Hepatocyte (in vitro differentiated cells): ENCODE measurements around the gene SPOCK3. TPM values are rescaled to one million over a fixed set of nuclear protein-coding genes. Genes with fewer than 3 reads are reported as not detected.

Source experiments
- DNase-seq: peaks from one replicate; pipeline ENCODE4 v3.0.0-alpha.2; 2016; ENCODE audit warnings: low spot score
- H2AFZ ChIP-seq: fragments of 200-600 bp; sonication (generic); 2 replicates; pipeline ENCODE4 v1.6.0; 2016; ENCODE audit warnings: antibody characterized with exemption, mild to moderate bottlenecking
- H3K27ac ChIP-seq: fragments of 200-600 bp; sonication (generic); 2 replicates; pipeline ENCODE4 v1.5.1; 2016; ENCODE audit warnings: mild to moderate bottlenecking
- H3K27me3 ChIP-seq: fragments of 200-600 bp; sonication (generic); 2 replicates; pipeline ENCODE4 v1.6.1; 2016
- H3K36me3 ChIP-seq: fragments of 200-600 bp; sonication (generic); replicated peaks from 2 replicates; pipeline ENCODE4 v1.5.1; 2016; ENCODE audit warnings: low read depth; ENCODE audit not compliant: insufficient read depth
- H3K4me1 ChIP-seq: fragments of 200-600 bp; sonication (generic); 2 replicates; pipeline ENCODE4 v1.5.1; 2016; ENCODE audit warnings: mild to moderate bottlenecking, moderate library complexity; ENCODE audit not compliant: insufficient read depth
- H3K4me2 ChIP-seq: fragments of 200-600 bp; sonication (generic); 2 replicates; pipeline ENCODE4 v1.6.0; 2016
- H3K4me3 ChIP-seq: fragments of 200-600 bp; sonication (generic); 2 replicates; pipeline ENCODE4 v1.5.1; 2016; ENCODE audit warnings: mild to moderate bottlenecking
- H3K79me2 ChIP-seq: fragments of 200-600 bp; sonication (generic); 2 replicates; pipeline ENCODE4 v1.6.0; 2017; ENCODE audit warnings: mild to moderate bottlenecking
- H3K9me2 ChIP-seq: fragments of 200-600 bp; sonication (generic); replicated peaks from 2 replicates; pipeline ENCODE4 v1.6.0; 2017; ENCODE audit warnings: mild to moderate bottlenecking; ENCODE audit not compliant: insufficient read depth
- H3K9me3 ChIP-seq: fragments of 200-600 bp; sonication (generic); 2 replicates; pipeline ENCODE4 v1.5.1; 2016; ENCODE audit warnings: low read depth, mild to moderate bottlenecking
- H4K20me1 ChIP-seq: fragments of 200-600 bp; sonication (generic); 2 replicates; pipeline ENCODE4 v1.6.0; 2016; ENCODE audit warnings: mild to moderate bottlenecking; ENCODE audit not compliant: insufficient read depth, poor library complexity, severe bottlenecking
- EZH2 ChIP-seq: fragments of 200-600 bp; sonication (generic); IDR thresholded peaks from 2 replicates; pipeline ENCODE4 v1.6.1; 2016; ENCODE audit warnings: antibody characterized with exemption, mild to moderate bottlenecking, borderline replicate concordance
- EZH2phosphoT487 ChIP-seq: fragments of 200-600 bp; sonication (generic); IDR thresholded peaks from one replicate; pipeline ENCODE4 v1.6.1; 2018; ENCODE audit warnings: antibody characterized with exemption, mild to moderate bottlenecking, low read depth, moderate library complexity; ENCODE audit not compliant: unreplicated experiment, severe bottlenecking
- WGBS: methylation state at CpG from one replicate; pipeline ENCODE4 v1.1.6; 2016; ENCODE audit warnings: low lambda C conversion rate; ENCODE audit errors: missing lambda C conversion rate; 5-methylcytosine and 5-hydroxymethylcytosine counted together
- polyA plus RNA-seq: library from polyadenylated mRNA; unstranded; fragments of >200 nt; fragmentation: Nextera tagmentation; extraction: Ambion mirVana; gene quantifications from 2 replicates; pipeline ENCODE4 v1.2.1, GENCODE V29; 2016
- total RNA-seq: library from RNA; depleted of rRNA; stranded (reverse); fragments of >200 nt; gene quantifications from 2 replicates; pipeline ENCODE4 v1.2.3, GENCODE V29; 2014
- TF ChIP-seq, protein P1 (sequence below): fragments of 200-600 bp; sonication (generic); IDR thresholded peaks from 2 replicates; pipeline ENCODE4 v1.5.1; 2016; ENCODE audit warnings: antibody characterized with exemption, mild to moderate bottlenecking; ENCODE audit not compliant: poor library complexity

The SPOCK3 gene
- total and polyA plus RNA-seq, 2 experiments from 2014 or later: 3.0 to 3.4 TPM

DNA sequence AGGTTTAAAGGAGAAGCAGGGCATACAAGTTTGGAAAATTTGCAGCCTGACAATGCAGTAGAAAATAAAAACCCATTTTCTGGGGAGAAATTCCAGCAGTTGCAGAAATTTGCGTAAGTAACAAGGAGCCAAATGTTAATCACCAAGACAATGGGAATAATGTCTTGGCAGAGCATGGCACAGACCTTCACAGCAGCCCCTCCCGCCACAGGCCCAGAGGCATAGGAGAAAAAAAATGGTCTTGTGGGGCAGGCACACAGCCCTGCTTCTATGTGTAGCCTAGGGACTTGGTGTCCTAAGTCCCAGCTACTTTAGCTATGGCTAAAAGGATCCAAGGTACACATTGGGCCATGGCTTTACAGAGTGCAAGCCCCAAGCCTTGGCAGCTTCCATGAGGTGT lies 65.7 kb downstream of the SPOCK3 start:
- no peak overlapping the region for H3K4me3 ChIP-seq
- no peaks in the 10 kb centered on the region for H3K36me3 ChIP-seq
- H3K9me2 ChIP-seq: no peaks in the 10 kb centered on the region
- H3K4me2 ChIP-seq: no peak overlapping the region
- no peak for TF ChIP-seq EZH2
- no peak for TF ChIP-seq EZH2phosphoT487
- TF ChIP-seq, protein P1, sequence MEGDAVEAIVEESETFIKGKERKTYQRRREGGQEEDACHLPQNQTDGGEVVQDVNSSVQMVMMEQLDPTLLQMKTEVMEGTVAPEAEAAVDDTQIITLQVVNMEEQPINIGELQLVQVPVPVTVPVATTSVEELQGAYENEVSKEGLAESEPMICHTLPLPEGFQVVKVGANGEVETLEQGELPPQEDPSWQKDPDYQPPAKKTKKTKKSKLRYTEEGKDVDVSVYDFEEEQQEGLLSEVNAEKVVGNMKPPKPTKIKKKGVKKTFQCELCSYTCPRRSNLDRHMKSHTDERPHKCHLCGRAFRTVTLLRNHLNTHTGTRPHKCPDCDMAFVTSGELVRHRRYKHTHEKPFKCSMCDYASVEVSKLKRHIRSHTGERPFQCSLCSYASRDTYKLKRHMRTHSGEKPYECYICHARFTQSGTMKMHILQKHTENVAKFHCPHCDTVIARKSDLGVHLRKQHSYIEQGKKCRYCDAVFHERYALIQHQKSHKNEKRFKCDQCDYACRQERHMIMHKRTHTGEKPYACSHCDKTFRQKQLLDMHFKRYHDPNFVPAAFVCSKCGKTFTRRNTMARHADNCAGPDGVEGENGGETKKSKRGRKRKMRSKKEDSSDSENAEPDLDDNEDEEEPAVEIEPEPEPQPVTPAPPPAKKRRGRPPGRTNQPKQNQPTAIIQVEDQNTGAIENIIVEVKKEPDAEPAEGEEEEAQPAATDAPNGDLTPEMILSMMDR: no peak
- no peaks in the 10 kb centered on the region for H3K27me3 ChIP-seq
- H3K27ac ChIP-seq: no peak overlapping the region
- no peaks in the 10 kb centered on the region for H3K4me1 ChIP-seq
- no peaks in the 10 kb centered on the region for H3K9me3 ChIP-seq
- WGBS: 100% methylated on average over 2 of the region's 2 CpGs
- no peak overlapping the region for H2AFZ ChIP-seq
- no peaks in the 10 kb centered on the region for H4K20me1 ChIP-seq
- no peaks in the 10 kb centered on the region for H3K79me2 ChIP-seq
- no peak for DNase-seq

DNA sequence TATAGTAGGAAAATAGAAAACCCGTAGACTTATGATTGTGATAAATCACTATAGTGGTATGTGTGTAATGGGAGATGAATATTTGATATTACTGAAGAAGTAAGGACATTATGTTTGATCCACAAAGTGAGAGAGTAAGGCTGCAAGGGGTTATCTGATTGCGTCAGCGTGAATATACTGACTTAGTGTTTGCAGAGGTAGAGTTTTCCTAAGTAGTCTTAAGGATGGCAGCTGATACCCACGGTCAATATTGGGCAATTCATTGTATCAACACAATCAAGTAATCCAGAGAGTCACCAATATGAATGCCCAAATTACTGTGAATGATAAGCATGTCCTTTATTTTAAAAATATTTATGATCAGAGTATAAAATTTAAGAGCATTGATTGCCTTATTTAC lies 83.7 kb downstream of the SPOCK3 start:
- no peaks in the 10 kb centered on the region for H3K79me2 ChIP-seq
- no peak overlapping the region for H3K4me3 ChIP-seq
- no peaks in the 10 kb centered on the region for H3K4me1 ChIP-seq
- TF ChIP-seq, protein P1: no peak
- TF ChIP-seq EZH2phosphoT487 (no peak), EZH2 (no peak)
- H2AFZ ChIP-seq: no peak overlapping the region
- 81% methylated on average over 4 of the region's 4 CpGs for WGBS
- H3K9me2 ChIP-seq: no peaks in the 10 kb centered on the region
- H4K20me1 ChIP-seq: no peaks in the 10 kb centered on the region
- DNase-seq: no peak
- H3K36me3 ChIP-seq: no peaks in the 10 kb centered on the region
- H3K4me2 ChIP-seq: no peak overlapping the region
- H3K9me3 ChIP-seq: no peaks in the 10 kb centered on the region
- H3K27ac ChIP-seq: no peak overlapping the region
- no peaks in the 10 kb centered on the region for H3K27me3 ChIP-seq

DNA sequence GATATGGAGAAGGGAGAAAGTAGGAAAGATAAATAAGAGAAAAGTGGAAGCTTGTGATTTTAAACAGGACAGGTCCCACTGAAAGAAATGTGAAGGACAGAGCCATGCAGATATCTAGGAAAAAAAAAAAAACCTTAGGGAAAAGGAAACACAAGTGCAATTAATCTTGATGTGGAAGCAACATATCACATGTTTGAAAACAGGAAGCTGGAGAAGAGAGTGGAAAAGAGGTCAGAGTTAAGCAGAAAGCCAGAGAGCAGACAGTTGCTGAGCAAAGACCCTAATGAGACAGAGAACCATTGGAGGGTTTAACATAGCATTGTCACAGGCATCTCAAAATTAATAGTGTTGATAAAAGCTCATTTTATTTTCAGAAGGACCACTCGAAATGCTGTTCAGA lies 89.7 kb downstream of the SPOCK3 start:
- WGBS: 70% methylated on average over 1 of the region's 1 CpG
- no peak for DNase-seq
- H3K79me2 ChIP-seq: no peaks in the 10 kb centered on the region
- no peak overlapping the region for H3K4me2 ChIP-seq
- H3K9me2 ChIP-seq: no peaks in the 10 kb centered on the region
- H4K20me1 ChIP-seq: no peaks in the 10 kb centered on the region
- TF ChIP-seq EZH2phosphoT487 (no peak), EZH2 (no peak)
- TF ChIP-seq, protein P1: no peak
- no peak overlapping the region for H2AFZ ChIP-seq
- H3K27ac ChIP-seq: no peak overlapping the region
- H3K4me3 ChIP-seq: no peak overlapping the region
- H3K4me1 ChIP-seq: no peaks in the 10 kb centered on the region
- no peaks in the 10 kb centered on the region for H3K9me3 ChIP-seq
- no peaks in the 10 kb centered on the region for H3K36me3 ChIP-seq
- H3K27me3 ChIP-seq: no peaks in the 10 kb centered on the region

DNA sequence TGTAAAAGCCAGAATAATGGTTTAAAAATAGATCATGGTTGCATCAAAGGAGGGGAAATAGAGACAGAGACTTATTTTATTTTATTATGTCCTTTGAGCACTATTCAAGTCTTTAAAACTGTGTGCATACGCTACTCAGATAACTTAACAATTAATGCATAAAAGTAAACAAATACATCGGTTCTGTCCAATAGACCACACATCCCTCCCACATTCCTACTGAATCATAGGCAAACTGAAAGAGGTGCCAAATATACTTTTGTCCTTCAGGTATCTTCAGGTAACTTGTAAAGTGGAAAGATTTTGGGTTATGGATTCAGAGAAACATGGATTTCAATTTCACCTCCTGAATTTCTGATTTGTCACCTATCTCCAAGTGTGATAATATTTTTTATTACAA lies 91.3 kb downstream of the SPOCK3 start:
- Histone ChIP-seq H2AFZ (no peak overlapping the region), H3K4me2 (no peak overlapping the region), H3K4me1 (no peaks in the 10 kb centered on the region), H3K27me3 (no peaks in the 10 kb centered on the region), H3K9me3 (no peaks in the 10 kb centered on the region), H3K79me2 (no peaks in the 10 kb centered on the region), H3K36me3 (no peaks in the 10 kb centered on the region), H3K4me3 (no peak overlapping the region), H3K27ac (no peak overlapping the region), H4K20me1 (no peaks in the 10 kb centered on the region), H3K9me2 (no peaks in the 10 kb centered on the region)
- TF ChIP-seq EZH2phosphoT487 (no peak), EZH2 (no peak)
- TF ChIP-seq, protein P1: no peak
- WGBS: 74% methylated on average over 2 of the region's 2 CpGs
- no peak for DNase-seq
